ENCODE results near the gene ZNF575. TPM values are rescaled to one million over a fixed set of nuclear protein-coding genes. Genes with fewer than 3 reads are reported as not detected.
A peak's percentile ranks its signal among the peaks of the same experiment; 100 is the strongest.

The ZNF575 gene
- total RNA-seq, 1 donor from 2014 or later, result 0.72 TPM

GRCh38 chr19:43575156-43575950, 42.4 kb downstream of the ZNF575 start, which contains the start of the genes PINLYP and XRCC1:
Gene PINLYP, plus strand, starts transcription at chr19:43575801. Its CDS starts 1,391 bp downstream, at chr19:43577192.
Gene XRCC1, minus strand, starts transcription at chr19:43575527. Its CDS starts 69 bp downstream, at chr19:43575458.
- H3K9me3 Mint-ChIP-seq, result no peaks in the 10 kb centered on the region
- DNase-seq (ENCODE audit: low read depth, low spot score), result peak; percentile 91
- H3K27ac Mint-ChIP-seq (ENCODE audit: unreplicated experiment), result peak within 1 kb of the TSS; percentile 97
- H3K4me3 Mint-ChIP-seq, result peak within 1 kb of the TSS; percentile 94
- no peaks in the 10 kb centered on the region for H3K36me3 Mint-ChIP-seq (ENCODE audit: low read depth)
- no peak for TF ChIP-seq CTCF (conservative IDR thresholded peaks at IDR 0.05)
- no peaks in the 10 kb centered on the region for H3K27me3 Mint-ChIP-seq (ENCODE audit: low read depth)
- H3K4me1 Mint-ChIP-seq, result peaks cover 57% of the 10 kb centered on the region

DNA sequence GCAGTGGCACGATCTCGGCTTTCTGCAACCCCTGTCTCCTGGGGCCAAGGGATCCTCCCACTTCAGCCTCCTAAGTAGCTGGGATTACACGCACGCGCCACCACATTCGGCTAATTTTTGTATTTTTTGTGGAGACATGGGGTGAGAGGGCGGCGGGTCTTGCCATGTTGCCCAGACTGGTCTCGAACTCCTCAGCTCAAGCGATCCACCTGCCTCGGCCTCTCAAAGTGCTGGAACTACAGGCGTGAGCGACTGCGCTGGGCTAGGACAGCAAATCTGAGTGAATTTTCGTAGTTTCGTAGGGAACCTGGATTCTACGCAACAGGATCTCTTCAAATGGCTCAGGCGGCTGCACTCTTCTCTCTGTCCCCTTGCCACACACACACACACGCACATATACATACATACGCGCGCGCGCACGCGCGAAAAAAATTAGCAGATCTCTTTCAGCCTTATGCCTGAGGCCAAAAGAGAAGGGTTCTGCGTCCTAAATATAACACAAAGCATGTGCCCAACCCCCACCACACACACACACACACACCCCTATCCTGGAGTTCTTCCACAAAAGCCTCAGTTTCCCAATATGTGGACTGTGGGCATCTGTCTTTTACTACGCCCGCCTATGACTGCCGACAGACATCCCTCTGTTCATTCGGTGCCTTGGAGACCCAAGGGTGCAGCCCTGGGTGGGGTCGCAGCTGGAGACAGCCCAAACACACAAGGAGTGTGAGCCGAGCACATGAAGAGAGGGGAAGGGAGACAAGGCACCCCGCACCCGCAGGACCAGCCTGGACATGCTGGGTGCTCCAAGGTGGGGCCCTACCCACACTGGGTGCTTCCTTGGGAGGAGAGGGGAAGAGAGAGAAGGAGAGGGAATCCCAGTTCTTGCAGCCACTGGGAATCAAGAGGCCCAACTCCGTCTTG, 43.2 kb downstream of the ZNF575 start:
- TF ChIP-seq CTCF (conservative IDR thresholded peaks at IDR 0.05), result no peak
- Mint-ChIP-seq H3K27ac (ENCODE audit: unreplicated experiment) (peak overlapping the region; percentile 97), H3K4me3 (peak overlapping the region; percentile 69), H3K9me3 (no peaks in the 10 kb centered on the region), H3K27me3 (ENCODE audit: low read depth) (no peaks in the 10 kb centered on the region), H3K36me3 (ENCODE audit: low read depth) (no peaks in the 10 kb centered on the region), H3K4me1 (peaks cover 59% of the 10 kb centered on the region)
- DNase-seq (ENCODE audit: low read depth, low spot score), result no peak

GRCh38 chr19:43578787-43579186, 45.8 kb downstream of the ZNF575 start:
- Mint-ChIP-seq H3K36me3 (ENCODE audit: low read depth) (no peaks in the 10 kb centered on the region), H3K27ac (ENCODE audit: unreplicated experiment) (no peak overlapping the region), H3K4me1 (peaks cover 59% of the 10 kb centered on the region), H3K9me3 (no peaks in the 10 kb centered on the region), H3K27me3 (ENCODE audit: low read depth) (no peaks in the 10 kb centered on the region), H3K4me3 (peak overlapping the region; percentile 80)
- TF ChIP-seq CTCF (conservative IDR thresholded peaks at IDR 0.05), result no peak
- DNase-seq (ENCODE audit: low read depth, low spot score), result no peak

DNA sequence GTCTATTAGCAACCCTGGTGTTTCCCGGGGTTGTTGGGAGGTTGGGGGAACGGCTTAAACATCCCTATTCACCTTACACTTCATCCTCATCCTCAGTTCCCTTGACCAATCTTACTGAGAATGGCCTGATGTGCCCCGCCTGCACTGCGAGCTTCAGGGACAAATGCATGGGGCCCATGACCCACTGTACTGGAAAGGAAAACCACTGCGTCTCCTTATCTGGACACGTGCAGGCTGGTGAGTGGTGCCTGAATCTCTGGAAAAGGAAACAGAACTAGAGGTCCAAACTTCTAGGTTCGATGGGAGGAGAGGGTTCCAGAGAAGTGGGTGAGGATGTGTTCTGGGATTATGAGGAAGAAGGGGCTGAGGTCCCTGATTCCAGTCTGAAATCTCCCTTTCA, 48.5 kb downstream of the ZNF575 start:
- no peak for TF ChIP-seq CTCF (conservative IDR thresholded peaks at IDR 0.05)
- H3K4me1 Mint-ChIP-seq, result peaks cover 49% of the 10 kb centered on the region
- peaks cover 3% of the 10 kb centered on the region for H3K36me3 Mint-ChIP-seq (ENCODE audit: low read depth)
- H3K4me3 Mint-ChIP-seq, result peak overlapping the region; percentile 96
- no peaks in the 10 kb centered on the region for H3K27me3 Mint-ChIP-seq (ENCODE audit: low read depth)
- DNase-seq (ENCODE audit: low read depth, low spot score), result no peak
- H3K27ac Mint-ChIP-seq (ENCODE audit: unreplicated experiment), result peak overlapping the region; percentile 95
- H3K9me3 Mint-ChIP-seq, result no peaks in the 10 kb centered on the region

- Mint-ChIP-seq H3K36me3 (ENCODE audit: low read depth) (peaks cover 5% of the 10 kb centered on the region), H3K9me3 (no peaks in the 10 kb centered on the region), H3K4me1 (peaks cover 40% of the 10 kb centered on the region), H3K4me3 (peak overlapping the region; percentile 74), H3K27me3 (ENCODE audit: low read depth) (no peaks in the 10 kb centered on the region), H3K27ac (ENCODE audit: unreplicated experiment) (no peak overlapping the region)
- TF ChIP-seq CTCF (conservative IDR thresholded peaks at IDR 0.05), result no peak
- no peak for DNase-seq (ENCODE audit: low read depth, low spot score)
Observed at GRCh38 chr19:43582495-43582894, 49.5 kb downstream of the ZNF575 start.

Data from neural crest cell (in vitro differentiated cells).